HepG2 (cell line): ENCODE results near the gene LRRC45. TPM values are rescaled to one million over a fixed set of nuclear protein-coding genes. Genes with fewer than 3 reads are reported as not detected.
A peak's percentile ranks its signal among the peaks of the same experiment; 100 is the strongest.

Experiments used
- ARHGAP35 ChIP-seq: sonication (generic); formaldehyde crosslinking; IDR thresholded peaks from 2 replicates; pipeline ENCODE4 v1.9.0; 2022; ENCODE audit warnings: mild to moderate bottlenecking, inconsistent platforms, moderate library complexity, missing genetic modification reagents, borderline replicate concordance
- ELF4 ChIP-seq: sonication (generic); formaldehyde crosslinking; IDR thresholded peaks from 2 replicates; pipeline ENCODE4 v1.5.0; 2020; ENCODE audit warnings: missing genetic modification reagents, mild to moderate bottlenecking, moderate library complexity, borderline replicate concordance
- KLF11 ChIP-seq: IDR thresholded peaks from 2 replicates; pipeline ENCODE4 v1.6.1; 2016; ENCODE audit warnings: missing compliant biosample characterization
- KLF9 ChIP-seq: IDR thresholded peaks from 2 replicates; pipeline ENCODE4 v1.6.1; 2016; ENCODE audit warnings: low read depth
- MLXIP ChIP-seq: sonication (generic); formaldehyde crosslinking; IDR thresholded peaks from 2 replicates; pipeline ENCODE4 v1.9.0; 2021; ENCODE audit warnings: missing genetic modification reagents, borderline replicate concordance
- PRMT3 ChIP-seq: sonication (generic); formaldehyde crosslinking; IDR thresholded peaks from 2 replicates; pipeline ENCODE4 v1.8.1; 2022; ENCODE audit warnings: low read depth, mild to moderate bottlenecking, moderate library complexity, missing genetic modification reagents, borderline replicate concordance
- SALL1 ChIP-seq: sonication (generic); formaldehyde crosslinking; IDR thresholded peaks from 2 replicates; pipeline ENCODE4 v1.8.0; 2022; ENCODE audit warnings: mild to moderate bottlenecking, missing genetic modification reagents
- SOX5 ChIP-seq: IDR thresholded peaks from 2 replicates; pipeline ENCODE4 v1.6.1; 2016; ENCODE audit warnings: borderline replicate concordance
- ZBTB26 ChIP-seq: IDR thresholded peaks from 2 replicates; pipeline ENCODE4 v1.6.1; 2016; ENCODE audit warnings: missing compliant biosample characterization, missing genetic modification reagents, borderline replicate concordance
- ZNF17 ChIP-seq: sonication (generic); formaldehyde crosslinking; IDR thresholded peaks from 2 replicates; pipeline ENCODE4 v1.5.0; 2020; ENCODE audit warnings: mild to moderate bottlenecking, missing genetic modification reagents
- ZNF256 ChIP-seq: sonication (generic); formaldehyde crosslinking; conservative IDR thresholded peaks from 2 replicates; pipeline ENCODE4 v1.4.0; 2020; ENCODE audit warnings: missing genetic modification reagents
- ZNF530 ChIP-seq: sonication (generic); formaldehyde crosslinking; IDR thresholded peaks from 2 replicates; pipeline ENCODE4 v1.5.0; 2020; ENCODE audit warnings: low read depth, mild to moderate bottlenecking, missing genetic modification reagents
- ZNF749 ChIP-seq: sonication (generic); formaldehyde crosslinking; IDR thresholded peaks from 2 replicates; pipeline ENCODE4 v1.8.0; 2022; ENCODE audit warnings: mild to moderate bottlenecking, missing genetic modification reagents, moderate library complexity, borderline replicate concordance
- ZNF788 ChIP-seq: sonication (generic); formaldehyde crosslinking; IDR thresholded peaks from 2 replicates; pipeline ENCODE4 v1.5.0; 2020; ENCODE audit warnings: mild to moderate bottlenecking, missing genetic modification reagents, borderline replicate concordance
- polyA plus RNA-seq, 8 experiments: library from polyadenylated mRNA; depleted of rRNA in 3 of 8; stranded (reverse) in 7 of 8; unstranded in 1 of 8; fragments of >200 nt; fragmentation: Illumina TruSeq in 4 of 8; extraction: Trizol in 4 of 8; gene quantifications; 2 replicates each; pipeline versions ENCODE4 v1.2.1 to v1.2.3, GENCODE V29; 2011 to 2016; ENCODE audit warnings: low read depth in 4 of 8, missing spikeins in 1 of 8, mixed read lengths in 1 of 8; ENCODE audit not compliant: insufficient read depth in 1 of 8
- total RNA-seq, 5 experiments: library from RNA; depleted of rRNA; stranded (reverse); fragments of >200 nt; fragmentation: Illumina TruSeq; extraction: Trizol; gene quantifications; 2 replicates each; pipeline ENCODE4 v1.2.3, GENCODE V29; 2016; ENCODE audit warnings: low read depth in 1 of 5
- TF ChIP-seq, protein P1 (sequence below): sonication (generic); formaldehyde crosslinking; IDR thresholded peaks from 2 replicates; pipeline ENCODE4 v1.4.0; 2020; ENCODE audit warnings: mild to moderate bottlenecking, missing genetic modification reagents
- TF ChIP-seq, protein P2 (sequence below): sonication (generic); formaldehyde crosslinking; IDR thresholded peaks from 2 replicates; pipeline ENCODE4 v1.4.0; 2020; ENCODE audit warnings: mild to moderate bottlenecking, low read depth, missing genetic modification reagents

The LRRC45 gene
- total and polyA plus RNA-seq, 2 of the 13 experiments (the other 11 are each of a cell fraction or from before 2014, with no cell fraction given): 11.6 to 48.1 TPM

DNA sequence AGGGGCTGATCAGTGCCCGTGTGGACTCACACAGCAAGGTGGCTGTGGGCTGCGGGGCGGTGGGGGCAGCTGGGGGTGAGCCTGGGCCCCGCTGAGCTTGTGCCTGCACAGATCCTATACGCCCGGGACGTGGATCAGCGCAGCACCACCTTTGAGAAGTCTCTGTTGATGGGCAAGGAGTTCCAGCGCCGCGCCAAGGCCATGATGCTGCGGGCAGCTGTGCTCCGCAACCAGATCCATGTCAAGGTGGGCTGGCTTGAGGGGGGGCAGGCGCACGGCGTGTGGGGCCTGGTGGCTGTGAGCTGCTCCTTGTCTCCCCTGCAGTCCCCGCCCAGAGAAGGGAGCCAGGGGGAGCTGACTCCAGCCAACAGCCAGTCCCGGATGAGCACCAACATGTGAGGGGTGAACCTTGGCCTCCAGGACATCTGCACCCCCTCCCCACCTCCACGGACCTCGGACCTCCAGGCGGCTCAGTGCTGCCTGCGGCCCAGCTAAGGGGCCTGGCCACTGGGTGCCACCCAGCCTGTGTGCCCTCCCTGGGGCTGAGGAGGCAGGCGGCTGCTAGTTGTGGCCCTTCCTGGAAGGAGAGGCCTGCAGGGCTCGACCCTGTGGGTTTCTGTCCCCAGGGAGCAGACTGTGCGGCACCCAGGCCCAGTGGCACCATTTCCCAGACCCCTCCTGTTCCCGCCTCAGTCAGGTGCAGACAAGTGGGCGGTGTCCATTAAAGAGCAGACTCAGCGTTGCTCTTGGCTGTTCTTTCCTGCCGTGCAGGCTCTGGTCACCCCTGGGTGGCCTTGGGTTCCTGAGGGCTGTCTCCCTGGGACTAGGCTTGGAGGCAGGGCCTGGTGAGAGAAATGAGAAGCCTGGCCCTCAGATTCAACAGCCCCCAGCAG, 33.9 kb downstream of the LRRC45 start (continued):
- no peak for TF ChIP-seq ZBTB26 (CRISPR knock-in tag)
- TF ChIP-seq, protein P1, sequence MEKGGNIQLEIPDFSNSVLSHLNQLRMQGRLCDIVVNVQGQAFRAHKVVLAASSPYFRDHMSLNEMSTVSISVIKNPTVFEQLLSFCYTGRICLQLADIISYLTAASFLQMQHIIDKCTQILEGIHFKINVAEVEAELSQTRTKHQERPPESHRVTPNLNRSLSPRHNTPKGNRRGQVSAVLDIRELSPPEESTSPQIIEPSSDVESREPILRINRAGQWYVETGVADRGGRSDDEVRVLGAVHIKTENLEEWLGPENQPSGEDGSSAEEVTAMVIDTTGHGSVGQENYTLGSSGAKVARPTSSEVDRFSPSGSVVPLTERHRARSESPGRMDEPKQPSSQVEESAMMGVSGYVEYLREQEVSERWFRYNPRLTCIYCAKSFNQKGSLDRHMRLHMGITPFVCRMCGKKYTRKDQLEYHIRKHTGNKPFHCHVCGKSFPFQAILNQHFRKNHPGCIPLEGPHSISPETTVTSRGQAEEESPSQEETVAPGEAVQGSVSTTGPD (CRISPR knock-in tag): 0 out of 2 replicates have a peak, but pooled peaks have one; percentile 15
- 0 out of 2 replicates have a peak, but pooled peaks have one; percentile 49 for TF ChIP-seq KLF9 (CRISPR knock-in tag)
- TF ChIP-seq KLF11 (CRISPR knock-in tag): no peak
- no peak for TF ChIP-seq ZNF530
- TF ChIP-seq, protein P2, sequence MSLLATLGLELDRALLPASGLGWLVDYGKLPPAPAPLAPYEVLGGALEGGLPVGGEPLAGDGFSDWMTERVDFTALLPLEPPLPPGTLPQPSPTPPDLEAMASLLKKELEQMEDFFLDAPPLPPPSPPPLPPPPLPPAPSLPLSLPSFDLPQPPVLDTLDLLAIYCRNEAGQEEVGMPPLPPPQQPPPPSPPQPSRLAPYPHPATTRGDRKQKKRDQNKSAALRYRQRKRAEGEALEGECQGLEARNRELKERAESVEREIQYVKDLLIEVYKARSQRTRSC (CRISPR knock-in tag): 0 out of 2 replicates have a peak, but pooled peaks have one; percentile 67
- no peak for TF ChIP-seq ZNF749 (CRISPR knock-in tag)
- TF ChIP-seq ZNF788: peak; percentile 89; the same call in 1 of the 2 replicates
- no peak for TF ChIP-seq MLXIP (CRISPR knock-in tag)
- TF ChIP-seq ZNF17 (CRISPR knock-in tag): no peak
- TF ChIP-seq PRMT3: no peak
- no peak for TF ChIP-seq ELF4
- no peak for TF ChIP-seq ZNF256 (CRISPR knock-in tag)
- peak; percentile 55; the same call in 1 of the 2 replicates for TF ChIP-seq ARHGAP35 (CRISPR knock-in tag)
- TF ChIP-seq SALL1 (CRISPR knock-in tag): peak; percentile 88
- TF ChIP-seq SOX5 (CRISPR knock-in tag): no peak
